Kidney (tissue), 14 donors: ENCODE measurements around the gene ZNF454. TPM values are rescaled to one million over a fixed set of nuclear protein-coding genes. Genes with fewer than 3 reads are reported as not detected.

Source experiments
- DNase-seq, 5 donors: peaks; one replicate each; pipeline ENCODE4 v3.0.0-alpha.2; 2013 to 2020
- FAIRE-seq: peaks from 2 replicates; lab custom pipeline; 2012; peaks lifted over from hg19 to GRCh38; lab: Jason Lieb, UNC
- H3K27ac ChIP-seq, 2 donors: one replicate each; pipeline ENCODE4 v1.7.0; 2013; ENCODE audit warnings: low read depth in 2 of 2, low read length in 2 of 2, inconsistent platforms in 1 of 2
- H3K27me3 ChIP-seq: one replicate; pipeline ENCODE4 v1.7.1; 2013; ENCODE audit warnings: low read length, inconsistent platforms; ENCODE audit not compliant: control insufficient read depth, insufficient read depth
- H3K36me3 ChIP-seq, 3 donors: one replicate each; pipeline versions ENCODE4 v1.7.0 to v1.7.1; 2013; ENCODE audit warnings: low read length in 3 of 3, control low read depth in 1 of 3, inconsistent platforms in 1 of 3; ENCODE audit not compliant: insufficient read depth in 3 of 3, control insufficient read depth in 2 of 3
- H3K4me1 ChIP-seq, 3 donors: one replicate each; pipeline versions ENCODE4 v1.7.0 to v1.7.1; 2013; ENCODE audit warnings: low read length in 3 of 3, inconsistent platforms in 1 of 3, low read depth in 1 of 3; ENCODE audit not compliant: control insufficient read depth in 2 of 3, insufficient read depth in 2 of 3
- H3K4me3 ChIP-seq, 3 donors: one replicate each; pipeline versions ENCODE4 v1.7.0 to v1.8.1; 2013; ENCODE audit warnings: low read length in 3 of 3, control low read depth in 1 of 3, inconsistent platforms in 1 of 3
- H3K9ac ChIP-seq, 3 donors: one replicate each; pipeline versions ENCODE4 v1.7.0 to v1.7.1; 2013; ENCODE audit warnings: low read length in 3 of 3, control low read depth in 1 of 3, inconsistent platforms in 1 of 3
- H3K9me3 ChIP-seq, 3 donors: one replicate each; pipeline versions ENCODE4 v1.7.0 to v1.7.1; 2013; ENCODE audit warnings: low read length in 3 of 3, control low read depth in 1 of 3, inconsistent platforms in 1 of 3; ENCODE audit not compliant: control insufficient read depth in 2 of 3, insufficient read depth in 1 of 3
- CTCF ChIP-seq: IDR thresholded peaks from 3 replicates; pipeline ENCODE4 v1.5.1; 2012; ENCODE audit warnings: mild to moderate bottlenecking, moderate library complexity, borderline replicate concordance; ENCODE audit not compliant: insufficient read depth; ENCODE audit errors: extremely low read depth
- intact Hi-C: fragments of 100-400 bp; cut with DNase I; formaldehyde crosslinking; loops from one replicate; pipeline ENCODE4 v1.11.1; 2022
- polyA plus RNA-seq: library from polyadenylated mRNA; stranded (reverse); fragments of 350-450 nt; fragmentation: Illumina TruSeq; extraction: RNeasy Lipid Tissue Mini Kit (QIAGEN cat#74804); gene quantifications from one replicate; pipeline ENCODE4 v1.2.3, GENCODE V29; 2014; ENCODE audit warnings: low read depth, low replicate concordance; ENCODE audit not compliant: insufficient read depth
- total RNA-seq: library from RNA; stranded (reverse); fragmentation: NEBNext Ultra II Directional; extraction: Animal tissue kit (Norgen Biotek cat#: 25700); gene quantifications from one replicate; pipeline ENCODE4 v1.2.1, GENCODE V29; 2021
- donor health status: control.
- donor health status: control.
- donor health status: control.
- donor health status: control.
- donor health status: control.
- donor health status: DM: yes; HTN: yes; CAD: no.
- donor health status: Normal renal cell carcinoma (clear cell type).

ZNF454 gene
- total and polyA plus RNA-seq, 2 donors from 2014 or later: 0.77 to 4.2 TPM

DNA sequence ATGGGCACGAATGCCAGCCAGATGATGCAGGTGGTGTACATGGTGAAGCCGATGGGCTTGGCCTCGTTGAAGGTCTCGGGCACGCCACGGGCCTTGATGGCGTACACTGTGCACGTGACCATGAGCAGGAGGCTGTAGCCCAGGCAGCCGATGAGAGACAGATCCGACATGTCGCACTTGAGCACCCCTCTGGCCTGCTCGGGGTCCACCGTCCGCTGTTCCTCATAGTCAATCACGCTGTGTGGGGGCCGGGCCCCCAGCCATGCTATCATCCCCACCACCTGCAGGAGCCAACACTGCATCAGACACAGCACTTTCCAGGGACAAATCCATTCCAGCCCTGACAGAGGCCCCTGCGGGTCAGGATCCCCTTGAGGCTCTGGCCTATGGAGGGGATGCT, 41.9 kb downstream of the ZNF454 start:
- Histone ChIP-seq H3K9ac (no peak overlapping the region), H3K27me3 (no peaks in the 10 kb centered on the region), H3K36me3 (no peaks in the 10 kb centered on the region), H3K4me1 (no peaks in the 10 kb centered on the region), H3K27ac (no peak overlapping the region), H3K4me3 (no peak overlapping the region), H3K9me3 (peaks cover 2 to 57% (median 17%) of the 10 kb centered on the region in 3 donors)
- FAIRE-seq (no peak), DNase-seq (peak in 1 of 5 donors; percentile 50)
- TF ChIP-seq CTCF: no peak
- intact Hi-C loops: no loop called here

DNA sequence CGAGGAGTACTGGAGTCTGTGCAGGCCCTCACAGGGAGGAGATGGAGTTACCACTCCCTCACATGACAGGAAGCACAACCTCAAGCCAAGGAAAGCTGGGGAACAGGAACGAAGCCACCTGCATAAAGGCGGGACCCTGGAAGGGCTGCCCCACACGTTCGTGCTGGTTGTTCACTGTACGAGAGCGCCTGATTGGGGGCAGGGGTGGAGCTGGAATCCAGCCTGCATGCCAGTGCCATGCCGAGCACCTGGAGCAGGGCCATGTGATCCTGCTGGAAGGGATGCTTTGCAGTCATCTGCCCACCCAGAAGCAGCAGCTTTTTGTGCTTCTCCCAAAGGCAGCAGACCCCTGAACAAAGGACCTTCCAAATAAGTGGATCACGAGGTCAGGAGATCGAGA, 42.7 kb downstream of the ZNF454 start:
- no peak overlapping the region for H3K27ac ChIP-seq
- H3K9me3 ChIP-seq: peaks cover 0 to 61% (median 16%) of the 10 kb centered on the region in 3 donors
- DNase-seq: peak in 1 of 5 donors; percentile 48
- no peak overlapping the region for H3K9ac ChIP-seq
- no peaks in the 10 kb centered on the region for H3K27me3 ChIP-seq
- intact Hi-C loops: no loop called here
- no peaks in the 10 kb centered on the region for H3K4me1 ChIP-seq
- H3K36me3 ChIP-seq: no peaks in the 10 kb centered on the region
- no peak overlapping the region for H3K4me3 ChIP-seq
- no peak for FAIRE-seq
- TF ChIP-seq CTCF: no peak

GRCh38 chr5:178984145-178985072, 43.4 kb downstream of the ZNF454 start:
- Histone ChIP-seq H3K4me3 (no peak overlapping the region), H3K36me3 (no peaks in the 10 kb centered on the region), H3K4me1 (no peaks in the 10 kb centered on the region), H3K9me3 (peaks cover 0 to 58% (median 13%) of the 10 kb centered on the region in 3 donors), H3K27ac (no peak overlapping the region), H3K27me3 (no peaks in the 10 kb centered on the region), H3K9ac (no peak overlapping the region)
- TF ChIP-seq CTCF: no peak
- intact Hi-C loops: no loop called here
- FAIRE-seq (no peak), DNase-seq (peak in 1 of 5 donors; percentile 33)
